Natural killer cell treated with Interleukin-12 subunit alpha and Interleukin-12 subunit beta and Interleukin-15 and Interleukin-18, amount 100 ng/mL, for 72 hours (primary cell): Measurements from ENCODE around the gene GPR142. TPM values are rescaled to one million over a fixed set of nuclear protein-coding genes. Genes with fewer than 3 reads are reported as not detected.

Experiments used
- ATAC-seq, 2 donors: fragments of 150-1000 bp; cut with Tn5 transposase in 1 of 2; sonication (Bioruptor Pico), chemical (Tn5 transposase) in 1 of 2; 2 replicates each; pipeline ENCODE4 v1.10.0; 2021
- DNase-seq: peaks from one replicate; pipeline ENCODE4 v3.0.0; 2022; ENCODE audit warnings: low spot score
- H3K27ac Mint-ChIP-seq, 2 donors: 1 replicate in 1 of 2; 2 replicates in 1 of 2; pipeline ENCODE4 v1.8.0; 2022; ENCODE audit warnings: mixed read lengths in 2 of 2, mild to moderate bottlenecking in 1 of 2, moderate library complexity in 1 of 2
- H3K27me3 Mint-ChIP-seq, 2 donors: 1 replicate in 1 of 2; 2 replicates in 1 of 2; pipeline ENCODE4 v1.8.0; 2022; ENCODE audit warnings: mixed read lengths in 2 of 2
- H3K36me3 Mint-ChIP-seq: one replicate; pipeline ENCODE4 v1.8.0; 2022; ENCODE audit warnings: mixed read lengths
- H3K4me1 Mint-ChIP-seq, 2 donors: 1 replicate in 1 of 2; 2 replicates in 1 of 2; pipeline ENCODE4 v1.8.0; 2022; ENCODE audit warnings: low read depth in 2 of 2, mixed read lengths in 2 of 2, mild to moderate bottlenecking in 1 of 2
- H3K4me3 Mint-ChIP-seq: one replicate; pipeline ENCODE4 v1.8.0; 2022; ENCODE audit warnings: mixed read lengths
- H3K9me3 Mint-ChIP-seq: 2 replicates; pipeline ENCODE4 v1.8.0; 2022; ENCODE audit warnings: mixed read lengths
- total RNA-seq, 2 donors: library from RNA; stranded (reverse); gene quantifications; one replicate each; pipeline ENCODE4 v1.2.3, GENCODE V29; 2022

Gene GPR142
- total RNA-seq, 2 donors from 2014 or later = not detected

GRCh38 chr17:74387365-74388218 lies 20.3 kb downstream of the GPR142 start:
- Mint-ChIP-seq H3K9me3 (no peaks in the 10 kb centered on the region), H3K36me3 (no peaks in the 10 kb centered on the region), H3K4me1 (peaks cover 0 to 5% of the 10 kb centered on the region in 2 donors)

DNA sequence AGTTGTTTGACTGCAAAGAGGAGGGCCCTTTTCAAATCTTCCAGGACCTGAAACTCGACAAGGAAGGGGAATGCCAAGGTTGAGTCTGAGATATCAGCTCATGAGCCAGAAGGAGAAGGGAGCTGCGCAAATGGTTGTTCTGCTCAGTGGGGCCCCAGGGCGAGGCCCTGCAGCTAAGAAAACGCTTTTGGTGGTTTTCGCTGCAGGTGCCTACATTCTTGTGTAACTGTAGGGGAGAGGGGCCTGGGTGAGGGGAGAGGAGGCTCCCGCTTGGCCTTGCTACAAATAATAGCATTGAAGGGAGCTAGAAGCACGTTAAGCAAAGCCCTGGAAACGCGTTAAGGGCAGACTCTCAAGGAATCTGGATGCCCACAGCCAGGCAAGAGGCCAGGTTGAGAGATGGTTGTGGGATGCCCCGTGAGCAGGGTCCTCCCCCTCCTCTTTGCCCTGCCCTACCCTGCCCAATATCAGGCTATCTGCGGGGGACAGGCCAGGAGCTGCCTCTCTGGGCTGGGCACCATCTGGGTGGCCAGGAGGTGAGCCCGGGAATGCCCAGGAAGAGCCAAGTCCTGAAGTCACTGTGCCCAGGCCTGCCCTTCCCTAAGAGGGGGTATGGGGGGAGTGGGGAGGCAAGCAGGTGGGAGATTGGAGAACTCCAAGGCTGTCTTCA lies 21.9 kb downstream of the GPR142 start:
- no peaks in the 10 kb centered on the region for H3K27me3 Mint-ChIP-seq
- no peak overlapping the region for H3K27ac Mint-ChIP-seq

More at GRCh38 chr17:74387365-74388218, 20.3 kb downstream of the GPR142 start:
- DNase-seq (peak; percentile 50), ATAC-seq (no peak)
- Mint-ChIP-seq H3K27ac (no peak overlapping the region), H3K27me3 (no peaks in the 10 kb centered on the region), H3K4me3 (no peak overlapping the region)

DNA sequence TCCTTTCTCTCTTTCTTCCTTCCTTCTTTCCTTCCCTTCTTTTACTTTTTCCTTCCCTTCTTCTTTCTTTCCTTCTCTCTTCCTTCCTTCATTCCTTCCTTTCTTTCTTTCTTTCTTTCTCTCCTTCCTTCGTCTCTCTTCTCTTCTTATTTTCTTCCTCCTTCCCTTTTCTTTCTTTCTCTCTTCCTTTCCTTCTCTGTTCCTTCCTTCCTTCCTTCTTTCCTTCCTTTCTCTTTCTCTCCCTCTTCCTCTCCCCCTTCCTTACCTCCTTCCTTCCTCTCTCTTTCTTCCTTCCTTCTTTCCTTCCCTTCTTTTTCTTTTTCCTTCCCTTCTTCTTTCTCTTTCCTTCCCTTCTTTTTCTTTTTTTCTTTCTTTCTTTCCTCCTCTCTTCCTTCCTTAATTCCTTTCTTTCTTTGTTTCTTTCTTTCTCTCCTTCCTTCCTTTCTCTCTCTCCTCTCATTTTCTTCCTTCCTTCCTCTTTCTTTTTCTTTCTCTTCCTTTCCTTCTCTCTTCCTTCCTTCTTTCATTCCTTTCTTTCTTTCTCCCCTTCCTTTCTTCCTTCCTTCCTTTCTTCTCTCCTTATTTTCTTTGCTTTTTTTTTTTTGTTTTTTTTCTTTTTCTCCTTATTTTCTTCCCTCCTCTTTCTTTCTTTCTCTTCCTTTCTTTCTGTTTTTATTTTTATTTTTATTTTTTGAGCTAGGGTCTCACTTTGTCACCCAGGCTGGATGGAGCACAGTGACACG lies 22.8 kb downstream of the GPR142 start:
- peaks cover 0 to 5% of the 10 kb centered on the region in 2 donors for H3K4me1 Mint-ChIP-seq
- H3K27ac Mint-ChIP-seq = no peak overlapping the region
- H3K4me3 Mint-ChIP-seq = no peak overlapping the region
- ATAC-seq (no peak), DNase-seq (no peak)
- no peaks in the 10 kb centered on the region for H3K9me3 Mint-ChIP-seq
- no peaks in the 10 kb centered on the region for H3K27me3 Mint-ChIP-seq
- H3K36me3 Mint-ChIP-seq = no peaks in the 10 kb centered on the region

More for the DNA sequence above, 21.9 kb downstream of the GPR142 start:
- Mint-ChIP-seq H3K36me3 (no peaks in the 10 kb centered on the region), H3K4me3 (no peak overlapping the region), H3K9me3 (no peaks in the 10 kb centered on the region), H3K4me1 (peaks cover 0 to 5% of the 10 kb centered on the region in 2 donors)
- DNase-seq (peak; percentile 49), ATAC-seq (no peak)

- ATAC-seq (no peak), DNase-seq (peak; percentile 42)
- no peaks in the 10 kb centered on the region for H3K9me3 Mint-ChIP-seq
- H3K4me3 Mint-ChIP-seq = no peak overlapping the region
- H3K27ac Mint-ChIP-seq = no peak overlapping the region
- no peaks in the 10 kb centered on the region for H3K36me3 Mint-ChIP-seq
- peaks cover 0 to 5% of the 10 kb centered on the region in 2 donors for H3K4me1 Mint-ChIP-seq
- H3K27me3 Mint-ChIP-seq = no peaks in the 10 kb centered on the region
Observed at GRCh38 chr17:74390680-74391653, 23.7 kb downstream of the GPR142 start.

DNA sequence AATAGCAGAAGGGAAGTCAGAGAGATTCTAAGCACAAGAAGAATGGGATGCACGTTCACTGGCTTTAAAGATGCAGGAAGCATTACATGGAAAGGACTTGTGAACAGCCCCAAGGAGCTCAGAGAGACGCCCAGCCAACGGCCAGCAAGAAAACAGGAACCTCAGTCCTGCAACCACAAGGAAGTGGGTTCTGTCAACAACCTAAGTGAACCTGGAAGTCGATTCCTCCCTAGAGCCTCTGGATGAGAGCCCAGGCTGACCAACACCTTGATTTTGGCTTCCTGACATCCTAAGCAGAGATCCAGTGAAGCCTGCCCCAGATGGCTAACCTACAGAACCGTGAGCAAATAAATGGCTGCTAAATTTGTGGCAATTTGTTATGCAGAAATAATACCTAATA lies 24.5 kb downstream of the GPR142 start:
- H3K27me3 Mint-ChIP-seq = no peaks in the 10 kb centered on the region
- ATAC-seq = no peak
- no peak overlapping the region for H3K4me3 Mint-ChIP-seq
- H3K9me3 Mint-ChIP-seq = no peaks in the 10 kb centered on the region
- DNase-seq = peak; percentile 20
- no peaks in the 10 kb centered on the region for H3K36me3 Mint-ChIP-seq
- no peak overlapping the region for H3K27ac Mint-ChIP-seq
- H3K4me1 Mint-ChIP-seq = peaks cover 0 to 5% of the 10 kb centered on the region in 2 donors

DNA sequence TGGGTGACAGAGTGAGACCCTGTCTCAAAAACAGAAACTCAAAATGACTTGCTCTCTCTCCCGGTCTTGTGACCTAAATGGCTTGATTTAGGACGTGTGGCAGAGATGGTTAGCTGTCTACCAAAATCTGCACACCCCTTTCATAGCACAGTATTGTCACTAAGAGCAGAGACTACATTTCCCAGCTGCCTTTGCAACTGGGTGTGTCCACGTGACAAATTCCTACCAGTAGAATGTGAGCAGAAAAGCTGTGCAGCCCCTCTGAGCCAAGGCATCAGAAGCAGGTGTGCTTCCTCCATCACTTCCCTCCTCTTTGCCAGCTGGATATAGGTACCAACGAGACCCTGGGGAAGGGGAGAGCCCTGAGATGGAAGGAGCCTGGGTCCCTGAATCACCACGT lies 25.5 kb downstream of the GPR142 start:
- H3K36me3 Mint-ChIP-seq = no peaks in the 10 kb centered on the region
- H3K27ac Mint-ChIP-seq = no peak overlapping the region
- no peaks in the 10 kb centered on the region for H3K9me3 Mint-ChIP-seq
- no peaks in the 10 kb centered on the region for H3K27me3 Mint-ChIP-seq
- no peak for DNase-seq
- H3K4me3 Mint-ChIP-seq = no peak overlapping the region
- ATAC-seq = no peak
- peaks cover 0 to 5% of the 10 kb centered on the region in 2 donors for H3K4me1 Mint-ChIP-seq

- peak; percentile 13 for DNase-seq
- Mint-ChIP-seq H3K9me3 (no peaks in the 10 kb centered on the region), H3K4me1 (peaks cover 0 to 5% of the 10 kb centered on the region in 2 donors), H3K27me3 (no peaks in the 10 kb centered on the region), H3K27ac (no peak overlapping the region), H3K36me3 (no peaks in the 10 kb centered on the region), H3K4me3 (no peak overlapping the region)
- no peak for ATAC-seq
Observed at GRCh38 chr17:74393346-74393942, 26.1 kb downstream of the GPR142 start.

DNA sequence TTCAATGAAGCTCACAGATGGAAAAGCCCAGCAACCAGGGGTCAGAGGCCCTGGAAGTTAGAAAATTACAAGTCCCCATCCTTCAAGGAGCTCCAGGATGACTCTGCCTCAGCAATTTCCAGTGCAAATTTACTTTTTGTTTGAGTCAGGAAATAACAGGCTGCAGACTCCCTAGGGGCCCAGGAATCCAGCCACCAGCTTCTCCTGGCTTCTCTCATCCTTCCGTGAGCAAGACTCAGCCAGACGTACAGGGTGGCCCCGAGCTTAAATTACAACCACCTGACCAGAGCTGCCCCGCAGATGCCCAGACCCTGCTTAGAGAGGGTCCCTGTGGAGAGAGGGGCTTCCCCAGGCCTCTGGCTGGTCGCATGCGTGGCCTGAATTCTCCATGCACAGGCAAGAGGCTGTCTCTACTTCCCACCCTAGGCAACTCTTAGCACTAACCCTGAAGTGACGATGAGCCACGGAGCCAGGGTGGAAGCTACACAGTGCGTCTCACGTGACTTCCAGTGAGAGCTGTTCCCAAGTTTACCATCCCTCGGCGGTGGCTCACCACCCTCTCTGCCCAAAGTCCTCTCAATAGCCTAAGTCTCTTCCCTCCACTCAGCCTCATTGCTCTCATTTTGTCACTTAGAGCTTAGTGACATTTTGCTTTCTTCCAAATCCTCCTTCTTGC lies 27.1 kb downstream of the GPR142 start:
- no peaks in the 10 kb centered on the region for H3K9me3 Mint-ChIP-seq
- ATAC-seq = no peak

GRCh38 chr17:74394977-74395376 lies 27.7 kb downstream of the GPR142 start:
- Mint-ChIP-seq H3K27me3 (peaks cover 0 to 2% of the 10 kb centered on the region in 2 donors), H3K9me3 (no peaks in the 10 kb centered on the region)
- DNase-seq = peak; percentile 32

More for the DNA sequence above, 27.1 kb downstream of the GPR142 start:
- DNase-seq = peak; percentile 60
- Mint-ChIP-seq H3K36me3 (no peaks in the 10 kb centered on the region), H3K27ac (peak overlapping the region in 1 of 2 donors; percentile 49), H3K4me3 (no peak overlapping the region), H3K4me1 (peaks cover 0 to 5% of the 10 kb centered on the region in 2 donors), H3K27me3 (no peaks in the 10 kb centered on the region)

DNA sequence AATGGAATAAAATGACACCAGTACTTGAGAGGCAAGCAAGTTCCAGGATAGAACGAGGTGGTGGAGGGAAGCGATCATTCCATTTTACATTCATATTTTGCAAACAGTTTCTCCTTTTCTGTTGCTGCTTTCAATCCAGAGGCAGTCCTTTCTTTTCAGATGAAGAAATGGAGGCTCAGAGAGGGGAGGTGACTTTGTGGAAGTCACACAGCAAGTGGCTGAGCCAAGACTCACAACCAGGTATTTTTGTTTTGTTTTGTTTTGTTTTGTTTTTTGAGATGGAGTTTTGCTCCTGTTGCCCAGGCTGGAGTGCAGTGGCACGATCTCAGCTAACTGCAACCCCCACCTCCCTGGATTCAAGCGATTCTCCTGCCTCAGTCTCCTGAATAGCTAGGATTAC lies 29.3 kb downstream of the GPR142 start:
- ATAC-seq (no peak), DNase-seq (peak; percentile 6)
- H3K4me1 Mint-ChIP-seq = peaks cover 0 to 2% of the 10 kb centered on the region in 2 donors
- H3K27ac Mint-ChIP-seq = no peak overlapping the region
- H3K27me3 Mint-ChIP-seq = peaks cover 0 to 5% of the 10 kb centered on the region in 2 donors
- H3K4me3 Mint-ChIP-seq = no peak overlapping the region
- no peaks in the 10 kb centered on the region for H3K9me3 Mint-ChIP-seq
- no peaks in the 10 kb centered on the region for H3K36me3 Mint-ChIP-seq

More at GRCh38 chr17:74394977-74395376, 27.7 kb downstream of the GPR142 start:
- H3K27ac Mint-ChIP-seq = peak overlapping the region in 1 of 2 donors; percentile 49
- H3K36me3 Mint-ChIP-seq = no peaks in the 10 kb centered on the region
- peaks cover 0 to 5% of the 10 kb centered on the region in 2 donors for H3K4me1 Mint-ChIP-seq
- no peak overlapping the region for H3K4me3 Mint-ChIP-seq
- ATAC-seq = no peak

- DNase-seq = peak; percentile 20
- Mint-ChIP-seq H3K27me3 (peaks cover 0 to 7% of the 10 kb centered on the region in 2 donors), H3K36me3 (no peaks in the 10 kb centered on the region), H3K27ac (no peak overlapping the region), H3K4me3 (no peak overlapping the region), H3K4me1 (peaks cover 6% of the 10 kb centered on the region in 2 donors), H3K9me3 (no peaks in the 10 kb centered on the region)
- no peak for ATAC-seq
Observed at GRCh38 chr17:74402048-74402447, 34.7 kb downstream of the GPR142 start.

DNA sequence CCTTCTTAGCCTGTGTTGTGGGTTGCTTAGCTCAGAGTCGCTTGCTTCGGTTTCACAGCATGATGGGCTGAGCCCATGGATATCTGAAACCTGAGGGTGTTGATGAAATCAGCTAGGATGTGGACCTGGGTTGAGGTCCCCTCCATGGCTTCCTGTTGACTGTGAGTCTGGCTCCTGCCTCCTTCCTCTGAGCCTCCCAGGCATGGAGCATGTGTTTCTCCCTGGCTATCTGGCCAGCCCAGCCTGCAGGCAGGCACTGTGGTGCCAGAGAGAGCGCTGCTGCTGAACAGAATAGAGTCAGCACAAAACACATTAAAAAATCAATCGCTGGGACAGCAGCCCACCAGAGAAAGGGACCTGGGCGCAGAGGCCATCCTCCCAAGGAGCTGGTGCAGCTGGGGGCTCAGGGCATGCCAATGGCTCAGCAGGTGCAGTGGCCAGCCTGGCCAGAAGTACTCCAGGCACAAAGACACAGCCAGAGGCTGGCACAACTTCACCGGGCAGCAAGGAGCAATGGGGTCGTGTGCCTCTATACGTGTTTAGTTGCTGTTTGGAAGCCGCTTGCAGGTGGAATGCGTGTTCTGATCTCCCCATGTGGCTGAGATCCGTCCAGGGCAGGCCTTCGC lies 36.3 kb downstream of the GPR142 start:
- H3K4me1 Mint-ChIP-seq = peaks cover 6 to 8% of the 10 kb centered on the region in 2 donors
- H3K27ac Mint-ChIP-seq = no peak overlapping the region
- DNase-seq = no peak
- no peaks in the 10 kb centered on the region for H3K9me3 Mint-ChIP-seq
- peaks cover 0 to 7% of the 10 kb centered on the region in 2 donors for H3K27me3 Mint-ChIP-seq
- no peak overlapping the region for H3K4me3 Mint-ChIP-seq
- no peaks in the 10 kb centered on the region for H3K36me3 Mint-ChIP-seq
- no peak for ATAC-seq
